Esophagus squamous epithelium (tissue), 4 donors: ENCODE results near the gene EEF1A2.

Source experiments
- CTCF ChIP-seq, 6 experiments: fragments of 450-650 bp in 4 of 6; fragments of 200-600 bp in 2 of 6; sonication (generic) in 2 of 6; IDR thresholded peaks; one replicate each; pipeline ENCODE4 v1.5.1; 2016 to 2019; ENCODE audit warnings: antibody characterized with exemption in 6 of 6, mild to moderate bottlenecking in 4 of 6, moderate library complexity in 4 of 6
- POLR2A ChIP-seq, 4 donors: fragments of 450-650 bp; IDR thresholded peaks; one replicate each; pipeline ENCODE4 v1.6.1; 2017; ENCODE audit warnings: antibody characterized with exemption in 4 of 4, mild to moderate bottlenecking in 4 of 4, moderate library complexity in 3 of 4

GRCh38 chr20:63461104-63461763, 37.6 kb downstream of the EEF1A2 start:
- TF ChIP-seq CTCF (IDR thresholded peaks at IDR 0.05) (no peak), POLR2A (IDR thresholded peaks at IDR 0.05) (no peak)
